Stimulated activated CD4-positive, alpha-beta T cell treated with anti-CD3 and anti-CD28 coated beads, TNF-alpha, amount 100 ng/mL, for 1 hour (primary cell): ENCODE data around the gene SURF6.
A peak's percentile ranks its signal among the peaks of the same experiment; 100 is the strongest.

ENCODE experiments used
- DNase-seq, 3 donors: peaks; one replicate each; pipeline ENCODE4 v3.0.0-alpha.2; 2020; ENCODE audit warnings: low read depth in 3 of 3, low spot score in 1 of 3

The SURF6 gene

GRCh38 chr9:133368249-133368881 lies 32.4 kb upstream of the SURF6 start:
- DNase-seq, result no peak

- no peak for DNase-seq
Measured at GRCh38 chr9:133367778-133368177, 31.8 kb upstream of the SURF6 start.

- DNase-seq, result no peak
Measured at GRCh38 chr9:133367221-133367620, 31.2 kb upstream of the SURF6 start.

GRCh38 chr9:133366435-133366834 lies 30.4 kb upstream of the SURF6 start:
- DNase-seq, result no peak

- DNase-seq, result no peak
Measured at GRCh38 chr9:133362359-133363044, 26.5 kb upstream of the SURF6 start.

GRCh38 chr9:133361507-133362092 lies 25.6 kb upstream of the SURF6 start:
- DNase-seq, result no peak

- no peak for DNase-seq
Measured at GRCh38 chr9:133360400-133361393, 24.7 kb upstream of the SURF6 start.

- DNase-seq, result no peak
Measured at GRCh38 chr9:133359399-133360175, 23.6 kb upstream of the SURF6 start.

GRCh38 chr9:133357656-133358055 lies 21.7 kb upstream of the SURF6 start:
- no peak for DNase-seq

GRCh38 chr9:133356391-133357091 lies 20.6 kb upstream of the SURF6 start, which contains the start of the genes SURF1 and SURF2:
Gene SURF1 (minus strand): TSS chr9:133356487. CDS start chr9:133356453, 34 bp downstream.
Gene SURF2 (plus strand): TSS chr9:133356550. CDS start chr9:133356593, 43 bp downstream.
- DNase-seq, result peak; percentile 61 to 91 (median 75)

GRCh38 chr9:133355881-133356357 lies 19.9 kb upstream of the SURF6 start:
- DNase-seq, result no peak

GRCh38 chr9:133354766-133355165 lies 18.8 kb upstream of the SURF6 start:
- no peak for DNase-seq

GRCh38 chr9:133353548-133353947 lies 17.6 kb upstream of the SURF6 start:
- DNase-seq, result no peak

- no peak for DNase-seq
Measured at GRCh38 chr9:133352635-133353340, 16.8 kb upstream of the SURF6 start.

GRCh38 chr9:133351908-133352634 lies 16.1 kb upstream of the SURF6 start:
- DNase-seq, result no peak

- no peak for DNase-seq
Measured at GRCh38 chr9:133351526-133351907, 15.5 kb upstream of the SURF6 start.

- no peak for DNase-seq
Measured at GRCh38 chr9:133349965-133350616, 14.1 kb upstream of the SURF6 start.
